WTC11 (cell line): ENCODE results near the gene ARHGAP40. TPM values are rescaled to one million over a fixed set of nuclear protein-coding genes. Genes with fewer than 3 reads are reported as not detected.
A peak's percentile ranks its signal among the peaks of the same experiment; 100 is the strongest.

Experiments
- ATAC-seq: fragments of 200-7000 bp; cut with Tn5 transposase; 2 replicates; pipeline ENCODE4 v1.10.0; 2021; ENCODE audit warnings: mild to moderate bottlenecking, moderate library complexity
- CTCF ChIA-PET: fragments of 300-600 bp; sonication (Branson Sonifier 250); formaldehyde crosslinking; loops from one replicate; lab custom pipeline; 2021; ENCODE audit warnings: antibody characterized with exemption; lab: Charles Lee
- POLR2A ChIA-PET: fragments of 350-600 bp; sonication (Branson Sonifier 250); formaldehyde crosslinking; loops from one replicate; lab custom pipeline; 2021; ENCODE audit warnings: antibody characterized with exemption; lab: Charles Lee
- DNase-seq: peaks from one replicate; pipeline ENCODE4 v3.0.0; 2021; ENCODE audit warnings: low spot score
- H3K27ac Mint-ChIP-seq: 2 replicates; pipeline ENCODE4 v1.8.0; 2021; ENCODE audit warnings: mixed read lengths
- H3K27me3 Mint-ChIP-seq: 2 replicates; pipeline ENCODE4 v1.8.0; 2021; ENCODE audit warnings: low read depth, mild to moderate bottlenecking, moderate library complexity, mixed read lengths
- H3K36me3 Mint-ChIP-seq: 2 replicates; pipeline ENCODE4 v1.8.0; 2021; ENCODE audit warnings: mixed read lengths
- H3K4me1 Mint-ChIP-seq: 2 replicates; pipeline ENCODE4 v1.8.0; 2022; ENCODE audit warnings: mixed read lengths
- H3K4me3 Mint-ChIP-seq: 2 replicates; pipeline ENCODE4 v1.8.0; 2021; ENCODE audit warnings: mild to moderate bottlenecking, moderate library complexity, mixed read lengths
- H3K9me3 Mint-ChIP-seq: 2 replicates; pipeline ENCODE4 v1.8.0; 2021; ENCODE audit warnings: mixed read lengths
- CBFB ChIP-seq: sonication (generic); formaldehyde crosslinking; IDR thresholded peaks from 2 replicates; pipeline ENCODE4 v1.8.1; 2022; ENCODE audit warnings: mild to moderate bottlenecking, low read depth, missing genetic modification reagents
- E2F4 ChIP-seq: sonication (generic); formaldehyde crosslinking; IDR thresholded peaks from 2 replicates; pipeline ENCODE4 v1.8.1; 2022; ENCODE audit warnings: low read depth, mild to moderate bottlenecking, moderate library complexity, missing genetic modification reagents, borderline replicate concordance
- FOXJ3 ChIP-seq: sonication (generic); formaldehyde crosslinking; IDR thresholded peaks from 2 replicates; pipeline ENCODE4 v1.9.0; 2021; ENCODE audit warnings: missing genetic modification reagents, mild to moderate bottlenecking, borderline replicate concordance
- GABPB1 ChIP-seq: sonication (generic); formaldehyde crosslinking; IDR thresholded peaks from 2 replicates; pipeline ENCODE4 v1.8.1; 2023; ENCODE audit warnings: mild to moderate bottlenecking, missing genetic modification reagents
- MXD4 ChIP-seq: fragments of 250-450 bp; sonication (Bioruptor Pico); IDR thresholded peaks from 2 replicates; pipeline ENCODE4 v1.8.0; 2021; ENCODE audit warnings: mild to moderate bottlenecking, moderate library complexity, borderline replicate concordance
- NFATC4 ChIP-seq: fragments of 250-450 bp; sonication (Bioruptor Pico); IDR thresholded peaks from 2 replicates; pipeline ENCODE4 v1.9.0; 2021; ENCODE audit warnings: mild to moderate bottlenecking
- NR3C1 ChIP-seq: sonication (generic); formaldehyde crosslinking; conservative IDR thresholded peaks from 2 replicates; pipeline ENCODE4 v1.8.1; 2023; ENCODE audit warnings: low read depth, mild to moderate bottlenecking, missing genetic modification reagents
- PRRX2 ChIP-seq: fragments of 250-450 bp; sonication (Bioruptor Pico); IDR thresholded peaks from 2 replicates; pipeline ENCODE4 v1.8.0; 2021; ENCODE audit warnings: mild to moderate bottlenecking
- SOX15 ChIP-seq: fragments of 250-450 bp; sonication (Bioruptor Pico); IDR thresholded peaks from 2 replicates; pipeline ENCODE4 v1.9.0; 2021; ENCODE audit warnings: mild to moderate bottlenecking
- TEAD4 ChIP-seq: sonication (generic); formaldehyde crosslinking; IDR thresholded peaks from 2 replicates; pipeline ENCODE4 v1.8.0; 2022; ENCODE audit warnings: mild to moderate bottlenecking, missing genetic modification reagents
- USF2 ChIP-seq: sonication (generic); formaldehyde crosslinking; IDR thresholded peaks from 2 replicates; pipeline ENCODE4 v1.8.1; 2023; ENCODE audit warnings: mild to moderate bottlenecking, missing genetic modification reagents, moderate library complexity
- ZBTB21 ChIP-seq: sonication (generic); formaldehyde crosslinking; IDR thresholded peaks from 2 replicates; pipeline ENCODE4 v1.8.1; 2023; ENCODE audit warnings: mild to moderate bottlenecking, missing genetic modification reagents, borderline replicate concordance
- ZBTB43 ChIP-seq: sonication (generic); formaldehyde crosslinking; IDR thresholded peaks from 2 replicates; pipeline ENCODE4 v1.8.1; 2023; ENCODE audit warnings: mild to moderate bottlenecking, missing genetic modification reagents
- ZNF232 ChIP-seq: sonication (generic); formaldehyde crosslinking; IDR thresholded peaks from 2 replicates; pipeline ENCODE4 v1.8.0; 2022; ENCODE audit warnings: mild to moderate bottlenecking, missing genetic modification reagents
- ZNF263 ChIP-seq: sonication (generic); formaldehyde crosslinking; IDR thresholded peaks from 2 replicates; pipeline ENCODE4 v1.8.1; 2022; ENCODE audit warnings: low read depth, mild to moderate bottlenecking, moderate library complexity, missing genetic modification reagents
- total RNA-seq: library from RNA; stranded (reverse); gene quantifications from 3 replicates; pipeline ENCODE4 v1.2.3, GENCODE V29; 2021
- TF ChIP-seq, protein P1 (sequence below): sonication (generic); formaldehyde crosslinking; IDR thresholded peaks from 2 replicates; pipeline ENCODE4 v1.8.1; 2023; ENCODE audit warnings: mild to moderate bottlenecking, missing genetic modification reagents, moderate library complexity
- TF ChIP-seq, protein P2 (sequence below): sonication (generic); formaldehyde crosslinking; IDR thresholded peaks from 2 replicates; pipeline ENCODE4 v1.8.0; 2022; ENCODE audit warnings: mild to moderate bottlenecking, missing genetic modification reagents
- TF ChIP-seq, protein P3 (sequence below): fragments of 200-600 bp; IDR thresholded peaks from 2 replicates; pipeline ENCODE4 v1.8.0; 2022; ENCODE audit warnings: antibody characterized with exemption

The ARHGAP40 gene
- total RNA-seq, 1 experiment from 2014 or later, result 0.72 TPM

DNA sequence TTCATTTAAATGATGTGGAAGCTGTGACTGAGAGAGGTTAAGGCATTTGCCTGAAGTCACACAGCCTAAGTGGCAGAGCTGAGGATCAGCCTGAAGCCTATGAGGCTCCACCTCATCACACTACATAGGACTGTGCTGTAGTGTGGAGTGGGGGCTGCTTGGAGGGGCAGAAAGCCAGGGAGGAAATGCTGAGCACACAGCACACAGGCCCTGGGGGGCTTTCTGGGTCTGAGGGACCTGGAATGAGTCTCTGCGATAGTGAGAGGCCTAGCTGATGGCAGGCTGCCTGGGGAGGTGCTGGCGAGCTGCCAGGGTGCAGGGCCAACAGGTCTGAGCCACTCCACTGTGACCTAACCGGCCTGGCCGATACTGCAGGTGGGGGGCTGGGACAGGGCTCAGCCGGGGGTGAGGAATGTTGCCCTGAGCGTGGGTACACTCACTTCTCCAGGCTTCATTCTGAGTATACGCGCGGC lies 2.2 kb upstream of the ARHGAP40 start:
- POLR2A ChIA-PET, result no interaction called here
- TF ChIP-seq TEAD4 (CRISPR knock-in tag) (no peak), NFATC4 (CRISPR knock-in tag) (no peak), GABPB1 (CRISPR knock-in tag) (0 out of 2 replicates have a peak, but pooled peaks have one; percentile 29), MXD4 (CRISPR knock-in tag) (no peak)
- H3K36me3 Mint-ChIP-seq, result peaks cover 11% of the 10 kb centered on the region
- ATAC-seq (peak; percentile 21; the same call in 1 of the 2 replicates), DNase-seq (no peak)
- H3K9me3 Mint-ChIP-seq, result peaks cover 22% of the 10 kb centered on the region
- CTCF ChIA-PET, result interaction anchor here (1.2 kb wide), 1 partner anchor 100 kb away, joined by 3 read pairs; no protein-coding TSS in a partner anchor
- no peak overlapping the region for H3K4me3 Mint-ChIP-seq
- H3K27ac Mint-ChIP-seq, result no peak overlapping the region
- peaks cover 20% of the 10 kb centered on the region for H3K4me1 Mint-ChIP-seq
- H3K27me3 Mint-ChIP-seq, result peaks cover 32% of the 10 kb centered on the region

DNA sequence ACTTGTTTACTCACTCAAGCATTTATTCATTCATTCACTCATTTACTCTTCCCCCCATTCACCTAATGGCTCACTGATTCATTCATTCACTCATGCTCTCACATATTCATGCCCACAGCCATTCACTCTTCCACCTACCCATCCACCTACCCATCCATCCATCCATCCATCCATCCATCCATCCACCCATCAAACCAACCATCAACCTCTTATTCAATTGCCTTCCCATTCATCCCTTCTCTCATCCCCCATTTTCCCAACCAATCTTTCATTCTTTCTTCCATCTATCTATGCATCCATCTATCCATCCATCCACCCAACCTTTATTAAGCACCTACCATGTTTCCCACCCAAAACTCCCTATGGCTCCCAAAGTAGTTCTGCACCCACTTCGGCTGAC lies 1.6 kb upstream of the ARHGAP40 start:
- TF ChIP-seq FOXJ3 (CRISPR knock-in tag), result no peak
- TF ChIP-seq, protein P1, sequence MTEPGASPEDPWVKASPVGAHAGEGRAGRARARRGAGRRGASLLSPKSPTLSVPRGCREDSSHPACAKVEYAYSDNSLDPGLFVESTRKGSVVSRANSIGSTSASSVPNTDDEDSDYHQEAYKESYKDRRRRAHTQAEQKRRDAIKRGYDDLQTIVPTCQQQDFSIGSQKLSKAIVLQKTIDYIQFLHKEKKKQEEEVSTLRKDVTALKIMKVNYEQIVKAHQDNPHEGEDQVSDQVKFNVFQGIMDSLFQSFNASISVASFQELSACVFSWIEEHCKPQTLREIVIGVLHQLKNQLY (CRISPR knock-in tag), result no peak
- TF ChIP-seq E2F4 (CRISPR knock-in tag), result no peak
- TF ChIP-seq, protein P2, sequence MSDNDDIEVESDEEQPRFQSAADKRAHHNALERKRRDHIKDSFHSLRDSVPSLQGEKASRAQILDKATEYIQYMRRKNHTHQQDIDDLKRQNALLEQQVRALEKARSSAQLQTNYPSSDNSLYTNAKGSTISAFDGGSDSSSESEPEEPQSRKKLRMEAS (CRISPR knock-in tag), result no peak
- TF ChIP-seq SOX15 (CRISPR knock-in tag), result no peak
- no peak for TF ChIP-seq USF2 (CRISPR knock-in tag)
- no peak for TF ChIP-seq ZBTB43 (CRISPR knock-in tag)
- no peak for TF ChIP-seq CBFB
- TF ChIP-seq ZNF232 (CRISPR knock-in tag), result no peak
- no peak for TF ChIP-seq PRRX2 (CRISPR knock-in tag)
- TF ChIP-seq ZBTB21 (CRISPR knock-in tag), result no peak
- no peak for TF ChIP-seq NR3C1 (CRISPR knock-in tag)
- no peak for TF ChIP-seq ZNF263 (CRISPR knock-in tag)
- TF ChIP-seq, protein P3, sequence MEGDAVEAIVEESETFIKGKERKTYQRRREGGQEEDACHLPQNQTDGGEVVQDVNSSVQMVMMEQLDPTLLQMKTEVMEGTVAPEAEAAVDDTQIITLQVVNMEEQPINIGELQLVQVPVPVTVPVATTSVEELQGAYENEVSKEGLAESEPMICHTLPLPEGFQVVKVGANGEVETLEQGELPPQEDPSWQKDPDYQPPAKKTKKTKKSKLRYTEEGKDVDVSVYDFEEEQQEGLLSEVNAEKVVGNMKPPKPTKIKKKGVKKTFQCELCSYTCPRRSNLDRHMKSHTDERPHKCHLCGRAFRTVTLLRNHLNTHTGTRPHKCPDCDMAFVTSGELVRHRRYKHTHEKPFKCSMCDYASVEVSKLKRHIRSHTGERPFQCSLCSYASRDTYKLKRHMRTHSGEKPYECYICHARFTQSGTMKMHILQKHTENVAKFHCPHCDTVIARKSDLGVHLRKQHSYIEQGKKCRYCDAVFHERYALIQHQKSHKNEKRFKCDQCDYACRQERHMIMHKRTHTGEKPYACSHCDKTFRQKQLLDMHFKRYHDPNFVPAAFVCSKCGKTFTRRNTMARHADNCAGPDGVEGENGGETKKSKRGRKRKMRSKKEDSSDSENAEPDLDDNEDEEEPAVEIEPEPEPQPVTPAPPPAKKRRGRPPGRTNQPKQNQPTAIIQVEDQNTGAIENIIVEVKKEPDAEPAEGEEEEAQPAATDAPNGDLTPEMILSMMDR, result no peak
- ChIA-PET CTCF (interaction anchor here (1.3 kb wide), 1 partner anchor 59 kb away, joined by 4 read pairs; no protein-coding TSS in a partner anchor), POLR2A (no interaction called here)
- ATAC-seq (no peak), DNase-seq (no peak)
- H3K4me1 Mint-ChIP-seq, result peaks cover 24% of the 10 kb centered on the region
- H3K27ac Mint-ChIP-seq, result no peak overlapping the region
- no peak overlapping the region for H3K4me3 Mint-ChIP-seq
- peaks cover 32% of the 10 kb centered on the region for H3K27me3 Mint-ChIP-seq
- peaks cover 22% of the 10 kb centered on the region for H3K9me3 Mint-ChIP-seq
- peaks cover 11% of the 10 kb centered on the region for H3K36me3 Mint-ChIP-seq
